ENCODE data around the gene XBP1. TPM values are rescaled to one million over a fixed set of nuclear protein-coding genes. Genes with fewer than 3 reads are reported as not detected.

The XBP1 gene
- polyA plus RNA-seq, 1 of the 3 experiments (the other 2 are of a cell fraction): 55.6 TPM

DNA sequence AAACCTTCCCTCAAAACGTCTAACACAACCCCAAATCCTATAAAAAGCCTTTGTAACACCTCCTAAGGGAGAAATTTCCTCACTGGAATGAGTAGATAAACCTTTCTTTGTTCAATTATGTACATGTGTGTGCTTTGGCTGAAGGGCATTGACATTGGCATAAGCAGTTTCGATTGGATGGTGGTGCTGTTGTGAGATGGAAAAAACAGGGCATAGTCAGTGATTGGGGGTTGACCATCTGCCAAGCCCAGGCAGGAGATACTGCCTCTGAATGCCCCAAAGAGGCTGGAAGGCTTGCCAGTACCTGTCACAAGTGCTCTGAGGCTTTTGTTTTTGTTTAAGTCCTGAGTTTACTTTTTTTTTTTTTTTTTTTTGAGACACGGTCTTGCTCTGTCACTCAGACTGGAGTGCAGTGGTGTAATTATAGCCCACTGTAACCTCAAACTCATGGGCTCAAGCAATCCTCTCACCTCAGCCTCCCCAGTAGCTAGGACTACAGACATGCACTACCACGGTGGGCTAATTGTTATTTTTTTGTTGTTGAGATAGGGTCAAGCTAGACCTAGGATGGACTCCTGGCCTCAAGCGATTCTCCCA lies 29.1 kb downstream of the XBP1 start (continued):
- TF ChIP-seq, protein P1, sequence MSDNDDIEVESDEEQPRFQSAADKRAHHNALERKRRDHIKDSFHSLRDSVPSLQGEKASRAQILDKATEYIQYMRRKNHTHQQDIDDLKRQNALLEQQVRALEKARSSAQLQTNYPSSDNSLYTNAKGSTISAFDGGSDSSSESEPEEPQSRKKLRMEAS (IDR thresholded peaks at IDR 0.05; ENCODE audit: low read depth): no peak
- TF ChIP-seq, protein P2, sequence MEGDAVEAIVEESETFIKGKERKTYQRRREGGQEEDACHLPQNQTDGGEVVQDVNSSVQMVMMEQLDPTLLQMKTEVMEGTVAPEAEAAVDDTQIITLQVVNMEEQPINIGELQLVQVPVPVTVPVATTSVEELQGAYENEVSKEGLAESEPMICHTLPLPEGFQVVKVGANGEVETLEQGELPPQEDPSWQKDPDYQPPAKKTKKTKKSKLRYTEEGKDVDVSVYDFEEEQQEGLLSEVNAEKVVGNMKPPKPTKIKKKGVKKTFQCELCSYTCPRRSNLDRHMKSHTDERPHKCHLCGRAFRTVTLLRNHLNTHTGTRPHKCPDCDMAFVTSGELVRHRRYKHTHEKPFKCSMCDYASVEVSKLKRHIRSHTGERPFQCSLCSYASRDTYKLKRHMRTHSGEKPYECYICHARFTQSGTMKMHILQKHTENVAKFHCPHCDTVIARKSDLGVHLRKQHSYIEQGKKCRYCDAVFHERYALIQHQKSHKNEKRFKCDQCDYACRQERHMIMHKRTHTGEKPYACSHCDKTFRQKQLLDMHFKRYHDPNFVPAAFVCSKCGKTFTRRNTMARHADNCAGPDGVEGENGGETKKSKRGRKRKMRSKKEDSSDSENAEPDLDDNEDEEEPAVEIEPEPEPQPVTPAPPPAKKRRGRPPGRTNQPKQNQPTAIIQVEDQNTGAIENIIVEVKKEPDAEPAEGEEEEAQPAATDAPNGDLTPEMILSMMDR (IDR thresholded peaks at IDR 0.05): no peak
- TF ChIP-seq FOXM1 (IDR thresholded peaks at IDR 0.05; ENCODE audit: low read depth) (no peak), NFIC (IDR thresholded peaks at IDR 0.05; ENCODE audit: borderline replicate concordance) (no peak)

DNA sequence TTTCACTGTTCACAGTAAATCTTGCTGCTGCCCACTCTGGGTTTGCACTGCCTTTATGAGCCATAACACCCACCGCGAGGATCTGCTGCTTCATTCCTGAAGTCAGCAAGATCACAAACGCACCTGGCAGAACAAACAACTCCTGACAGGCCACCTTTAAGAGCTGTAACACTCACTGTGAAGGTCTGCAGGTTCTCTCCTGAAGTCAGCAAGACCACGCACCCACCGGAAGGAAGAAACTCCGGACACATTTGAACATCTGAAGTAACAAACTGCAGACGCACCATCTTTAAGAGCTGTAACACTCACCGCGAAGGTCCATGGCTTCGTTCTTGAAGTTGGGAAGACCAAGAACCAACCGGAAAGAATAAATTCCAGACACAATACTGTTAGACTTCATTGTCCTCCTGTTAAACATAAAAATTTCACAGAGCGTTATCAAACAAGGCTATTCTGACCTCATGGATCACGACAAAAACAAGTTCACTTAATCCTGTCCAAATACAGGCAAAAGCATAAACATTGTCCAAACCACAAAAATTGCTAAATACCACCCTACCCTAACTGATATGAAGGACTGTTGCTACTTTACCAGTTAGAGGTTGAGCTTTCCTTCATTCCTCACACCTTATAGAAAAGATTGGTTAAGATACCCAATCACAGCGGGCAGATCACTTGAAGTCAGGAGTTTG lies 30.8 kb downstream of the XBP1 start:
- TF ChIP-seq TEAD4 (IDR thresholded peaks at IDR 0.05; ENCODE audit: borderline replicate concordance, insufficient read depth) (no peak), SMC3 (IDR thresholded peaks at IDR 0.05; ENCODE audit: low read depth, low read length) (no peak), MXI1 (IDR thresholded peaks at IDR 0.05; ENCODE audit: low read depth, low read length) (no peak), POLR2AphosphoS5 (IDR thresholded peaks at IDR 0.05; ENCODE audit: low read depth, low read length) (no peak), ELF1 (IDR thresholded peaks at IDR 0.05) (no peak), SIN3A (IDR thresholded peaks at IDR 0.05; ENCODE audit: borderline replicate concordance, low read depth, low read length) (no peak), NFIC (IDR thresholded peaks at IDR 0.05; ENCODE audit: borderline replicate concordance) (no peak), GABPA (IDR thresholded peaks at IDR 0.05; ENCODE audit: low read depth) (no peak), JUND (IDR thresholded peaks at IDR 0.05) (no peak), FOXM1 (IDR thresholded peaks at IDR 0.05; ENCODE audit: low read depth) (no peak), NRF1 (IDR thresholded peaks at IDR 0.05; ENCODE audit: low read depth, low read length) (no peak), FOSL2 (IDR thresholded peaks at IDR 0.05; ENCODE audit: borderline replicate concordance, low read depth) (no peak), RXRA (IDR thresholded peaks at IDR 0.05; ENCODE audit: borderline replicate concordance, low read depth) (no peak)
- TF ChIP-seq, protein P3, sequence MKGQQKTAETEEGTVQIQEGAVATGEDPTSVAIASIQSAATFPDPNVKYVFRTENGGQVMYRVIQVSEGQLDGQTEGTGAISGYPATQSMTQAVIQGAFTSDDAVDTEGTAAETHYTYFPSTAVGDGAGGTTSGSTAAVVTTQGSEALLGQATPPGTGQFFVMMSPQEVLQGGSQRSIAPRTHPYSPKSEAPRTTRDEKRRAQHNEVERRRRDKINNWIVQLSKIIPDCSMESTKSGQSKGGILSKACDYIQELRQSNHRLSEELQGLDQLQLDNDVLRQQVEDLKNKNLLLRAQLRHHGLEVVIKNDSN (IDR thresholded peaks at IDR 0.05; ENCODE audit: borderline replicate concordance, low read depth): no peak
- TF ChIP-seq, protein P4, sequence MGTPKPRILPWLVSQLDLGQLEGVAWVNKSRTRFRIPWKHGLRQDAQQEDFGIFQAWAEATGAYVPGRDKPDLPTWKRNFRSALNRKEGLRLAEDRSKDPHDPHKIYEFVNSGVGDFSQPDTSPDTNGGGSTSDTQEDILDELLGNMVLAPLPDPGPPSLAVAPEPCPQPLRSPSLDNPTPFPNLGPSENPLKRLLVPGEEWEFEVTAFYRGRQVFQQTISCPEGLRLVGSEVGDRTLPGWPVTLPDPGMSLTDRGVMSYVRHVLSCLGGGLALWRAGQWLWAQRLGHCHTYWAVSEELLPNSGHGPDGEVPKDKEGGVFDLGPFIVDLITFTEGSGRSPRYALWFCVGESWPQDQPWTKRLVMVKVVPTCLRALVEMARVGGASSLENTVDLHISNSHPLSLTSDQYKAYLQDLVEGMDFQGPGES (IDR thresholded peaks at IDR 0.05; ENCODE audit: low read depth, low read length): no peak
- TF ChIP-seq, protein P5, sequence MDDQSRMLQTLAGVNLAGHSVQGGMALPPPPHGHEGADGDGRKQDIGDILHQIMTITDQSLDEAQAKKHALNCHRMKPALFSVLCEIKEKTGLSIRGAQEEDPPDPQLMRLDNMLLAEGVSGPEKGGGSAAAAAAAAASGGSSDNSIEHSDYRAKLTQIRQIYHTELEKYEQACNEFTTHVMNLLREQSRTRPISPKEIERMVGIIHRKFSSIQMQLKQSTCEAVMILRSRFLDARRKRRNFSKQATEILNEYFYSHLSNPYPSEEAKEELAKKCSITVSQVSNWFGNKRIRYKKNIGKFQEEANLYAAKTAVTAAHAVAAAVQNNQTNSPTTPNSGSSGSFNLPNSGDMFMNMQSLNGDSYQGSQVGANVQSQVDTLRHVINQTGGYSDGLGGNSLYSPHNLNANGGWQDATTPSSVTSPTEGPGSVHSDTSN (IDR thresholded peaks at IDR 0.05): no peak
- TF ChIP-seq, protein P6, sequence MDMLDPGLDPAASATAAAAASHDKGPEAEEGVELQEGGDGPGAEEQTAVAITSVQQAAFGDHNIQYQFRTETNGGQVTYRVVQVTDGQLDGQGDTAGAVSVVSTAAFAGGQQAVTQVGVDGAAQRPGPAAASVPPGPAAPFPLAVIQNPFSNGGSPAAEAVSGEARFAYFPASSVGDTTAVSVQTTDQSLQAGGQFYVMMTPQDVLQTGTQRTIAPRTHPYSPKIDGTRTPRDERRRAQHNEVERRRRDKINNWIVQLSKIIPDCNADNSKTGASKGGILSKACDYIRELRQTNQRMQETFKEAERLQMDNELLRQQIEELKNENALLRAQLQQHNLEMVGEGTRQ (IDR thresholded peaks at IDR 0.05; ENCODE audit: borderline replicate concordance, low read depth, low read length): no peak
- TF ChIP-seq, protein P7, sequence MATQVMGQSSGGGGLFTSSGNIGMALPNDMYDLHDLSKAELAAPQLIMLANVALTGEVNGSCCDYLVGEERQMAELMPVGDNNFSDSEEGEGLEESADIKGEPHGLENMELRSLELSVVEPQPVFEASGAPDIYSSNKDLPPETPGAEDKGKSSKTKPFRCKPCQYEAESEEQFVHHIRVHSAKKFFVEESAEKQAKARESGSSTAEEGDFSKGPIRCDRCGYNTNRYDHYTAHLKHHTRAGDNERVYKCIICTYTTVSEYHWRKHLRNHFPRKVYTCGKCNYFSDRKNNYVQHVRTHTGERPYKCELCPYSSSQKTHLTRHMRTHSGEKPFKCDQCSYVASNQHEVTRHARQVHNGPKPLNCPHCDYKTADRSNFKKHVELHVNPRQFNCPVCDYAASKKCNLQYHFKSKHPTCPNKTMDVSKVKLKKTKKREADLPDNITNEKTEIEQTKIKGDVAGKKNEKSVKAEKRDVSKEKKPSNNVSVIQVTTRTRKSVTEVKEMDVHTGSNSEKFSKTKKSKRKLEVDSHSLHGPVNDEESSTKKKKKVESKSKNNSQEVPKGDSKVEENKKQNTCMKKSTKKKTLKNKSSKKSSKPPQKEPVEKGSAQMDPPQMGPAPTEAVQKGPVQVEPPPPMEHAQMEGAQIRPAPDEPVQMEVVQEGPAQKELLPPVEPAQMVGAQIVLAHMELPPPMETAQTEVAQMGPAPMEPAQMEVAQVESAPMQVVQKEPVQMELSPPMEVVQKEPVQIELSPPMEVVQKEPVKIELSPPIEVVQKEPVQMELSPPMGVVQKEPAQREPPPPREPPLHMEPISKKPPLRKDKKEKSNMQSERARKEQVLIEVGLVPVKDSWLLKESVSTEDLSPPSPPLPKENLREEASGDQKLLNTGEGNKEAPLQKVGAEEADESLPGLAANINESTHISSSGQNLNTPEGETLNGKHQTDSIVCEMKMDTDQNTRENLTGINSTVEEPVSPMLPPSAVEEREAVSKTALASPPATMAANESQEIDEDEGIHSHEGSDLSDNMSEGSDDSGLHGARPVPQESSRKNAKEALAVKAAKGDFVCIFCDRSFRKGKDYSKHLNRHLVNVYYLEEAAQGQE (IDR thresholded peaks at IDR 0.05; ENCODE audit: low read depth, low read length): no peak
- POLR2A ChIA-PET: no interaction called here
- no peaks in the 10 kb centered on the region for H3K9me2 ChIP-seq
- peaks cover 15% of the 10 kb centered on the region for H3K79me2 ChIP-seq (ENCODE audit: insufficient read depth)
- H2AFZ ChIP-seq (ENCODE audit: low read depth): no peak overlapping the region
- H3K4me2 ChIP-seq: no peak overlapping the region
- no peak overlapping the region for H3K27ac ChIP-seq (ENCODE audit: low read depth in 2 of 2, low read length in 1 of 2)
- no peaks in the 10 kb centered on the region for H4K20me1 ChIP-seq (ENCODE audit: insufficient read depth)
- H3K9ac ChIP-seq: no peak overlapping the region
- CTCF ChIA-PET: interaction anchor here (0.6 kb wide), 1 partner anchor 742 kb away, joined by 3 read pairs; no protein-coding TSS in a partner anchor
- no peaks in the 10 kb centered on the region for H3K9me3 ChIP-seq
- H3K4me1 ChIP-seq (ENCODE audit: control insufficient read depth in 1 of 2, insufficient read depth in 2 of 2, low read depth in 1 of 2, low read length in 1 of 2): no peaks in the 10 kb centered on the region
- H3K4me3 ChIP-seq (ENCODE audit: low read depth in 2 of 2, low read length in 1 of 2): no peak overlapping the region
- no peaks in the 10 kb centered on the region for H3K27me3 ChIP-seq (ENCODE audit: insufficient read depth)
- H3F3A ChIP-seq (replicated peaks; ENCODE audit: insufficient read depth): peaks cover 7% of the 10 kb centered on the region
- DNase-seq: no peak
- 85% methylated on average over 14 of the region's 14 CpGs for WGBS (ENCODE audit: low lambda C conversion rate)
- peaks cover 0 to 2% of the 10 kb centered on the region in 2 experiments for H3K36me3 ChIP-seq (replicated peaks in 1 of 2; ENCODE audit: control insufficient read depth in 1 of 2, insufficient read depth in 2 of 2, low read length in 1 of 2)
